NCI-H2081 treated with DMSO at 0.1 percent for 48 hours (cell line): Measurements from ENCODE around the gene CCDC142.

Experiments used
- DNase-seq: peaks from one replicate; lab custom pipeline; 2025; lab: John Stamatoyannopoulos, UW

CCDC142 gene, protein sequence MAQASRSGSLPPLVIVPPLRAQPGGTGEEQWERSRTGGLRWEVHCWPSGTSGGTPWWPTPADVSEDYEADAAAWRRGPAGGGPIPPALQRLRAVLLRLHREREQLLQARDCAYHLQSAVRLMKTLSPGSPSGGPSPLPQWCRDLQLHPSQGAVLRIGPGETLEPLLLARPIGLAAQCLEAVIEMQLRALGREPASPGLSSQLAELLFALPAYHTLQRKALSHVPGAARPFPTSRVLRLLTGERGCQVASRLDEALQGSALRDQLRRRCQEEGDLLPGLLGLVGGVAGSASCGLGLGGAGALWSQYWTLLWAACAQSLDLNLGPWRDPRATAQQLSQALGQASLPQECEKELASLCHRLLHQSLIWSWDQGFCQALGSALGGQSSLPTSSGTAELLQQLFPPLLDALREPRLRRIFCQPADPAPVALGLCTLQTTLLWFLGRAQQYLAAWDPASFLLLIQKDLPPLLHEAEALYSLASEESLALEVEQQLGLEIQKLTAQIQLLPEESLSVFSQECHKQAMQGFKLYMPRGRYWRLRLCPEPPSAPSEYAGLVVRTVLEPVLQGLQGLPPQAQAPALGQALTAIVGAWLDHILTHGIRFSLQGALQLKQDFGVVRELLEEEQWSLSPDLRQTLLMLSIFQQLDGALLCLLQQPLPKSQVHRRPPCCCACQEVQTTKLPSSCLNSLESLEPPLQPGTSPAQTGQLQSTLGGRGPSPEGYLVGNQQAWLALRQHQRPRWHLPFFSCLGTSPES

DNA sequence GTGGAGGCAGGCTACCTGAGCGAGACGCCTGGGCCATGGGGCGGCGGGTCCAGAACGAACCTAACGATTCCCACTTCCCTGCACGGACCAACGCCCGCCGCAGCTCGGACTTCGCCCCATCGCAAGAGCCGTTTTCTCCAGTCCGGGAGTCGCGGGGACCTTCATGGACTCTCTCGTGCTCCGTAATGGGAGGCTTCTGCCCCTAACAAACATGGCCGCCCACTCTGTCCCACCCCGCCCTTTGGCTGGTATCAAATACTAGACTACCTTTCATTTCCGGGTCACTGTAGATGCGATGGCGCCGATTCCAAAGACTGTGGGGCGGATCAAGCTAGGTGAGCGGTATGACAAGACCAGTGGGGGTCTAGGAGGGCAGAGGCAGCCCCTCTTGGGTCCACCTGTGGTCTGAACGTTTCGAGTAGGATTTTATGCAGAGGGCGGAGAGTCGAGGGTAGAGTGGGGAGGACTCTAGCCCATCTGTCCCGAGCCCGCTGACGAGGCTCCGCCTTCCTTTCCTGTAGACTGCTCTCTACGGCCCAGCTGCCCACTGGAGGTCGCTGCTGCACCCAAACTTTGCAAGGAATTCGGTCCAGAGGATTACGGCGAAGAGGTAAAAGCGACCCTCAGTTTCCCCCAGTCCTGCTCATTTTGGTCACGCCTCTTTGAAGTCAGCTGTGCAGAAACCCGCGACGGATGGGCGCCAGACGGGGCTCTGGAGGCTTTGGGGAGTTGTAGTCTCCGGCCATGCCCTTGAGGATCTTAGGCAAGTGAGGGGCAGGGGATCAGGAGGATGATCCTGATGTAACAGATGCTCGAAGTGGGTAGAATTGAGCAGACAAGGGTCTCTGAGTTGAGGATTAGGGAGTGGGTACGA lies at the start of gene CCDC142, which contains the start of gene TTC31:
CCDC142 (minus strand) TSS at position 198 of the 874 bp plus-strand sequence; CDS start at position 37, 161 bp downstream.
TTC31 (plus strand) TSS at position 281 of the 874 bp plus-strand sequence; CDS start at position 296, 15 bp downstream.
- DNase-seq, result peak; percentile 83

DNA sequence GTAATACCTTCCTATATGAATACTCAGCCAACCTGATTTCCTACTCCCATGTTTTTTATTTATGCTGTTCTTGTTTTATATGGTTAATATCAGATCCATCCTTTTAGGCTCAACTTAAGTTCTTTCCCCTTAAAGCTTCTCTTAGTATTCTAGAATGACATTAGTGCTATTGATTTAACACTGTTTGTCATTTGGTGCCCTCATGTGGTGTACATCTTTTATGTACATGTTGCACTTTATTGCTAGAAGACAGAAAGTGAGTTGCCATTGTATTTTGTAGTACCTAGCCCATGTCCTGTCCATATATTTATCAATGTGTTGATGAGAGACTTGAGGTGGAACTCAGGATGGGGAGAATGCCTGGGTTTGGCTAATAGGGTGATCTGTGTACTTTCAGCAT lies 49.4 kb upstream of the CCDC142 start:
- no peak for DNase-seq

DNA sequence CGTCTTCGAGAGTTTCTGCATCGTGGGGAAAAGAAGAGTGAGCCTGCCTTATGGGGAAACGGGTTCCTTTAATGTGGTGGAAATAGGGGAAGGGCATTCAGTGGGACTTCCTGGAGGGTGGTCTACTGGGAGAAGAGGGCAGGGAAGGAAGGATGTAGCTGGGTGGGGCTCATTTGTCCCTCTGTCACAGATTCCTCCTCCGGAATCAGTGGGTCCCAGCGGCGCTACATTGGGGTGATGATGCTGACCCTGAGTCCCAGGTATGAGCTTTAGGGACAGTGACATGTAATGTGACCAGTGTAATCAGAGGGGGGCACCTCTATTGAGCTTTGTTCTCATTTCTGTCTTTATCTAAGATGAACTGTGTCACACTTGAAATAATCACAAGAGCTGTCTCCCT lies 48.9 kb upstream of the CCDC142 start:
- no peak for DNase-seq

DNA sequence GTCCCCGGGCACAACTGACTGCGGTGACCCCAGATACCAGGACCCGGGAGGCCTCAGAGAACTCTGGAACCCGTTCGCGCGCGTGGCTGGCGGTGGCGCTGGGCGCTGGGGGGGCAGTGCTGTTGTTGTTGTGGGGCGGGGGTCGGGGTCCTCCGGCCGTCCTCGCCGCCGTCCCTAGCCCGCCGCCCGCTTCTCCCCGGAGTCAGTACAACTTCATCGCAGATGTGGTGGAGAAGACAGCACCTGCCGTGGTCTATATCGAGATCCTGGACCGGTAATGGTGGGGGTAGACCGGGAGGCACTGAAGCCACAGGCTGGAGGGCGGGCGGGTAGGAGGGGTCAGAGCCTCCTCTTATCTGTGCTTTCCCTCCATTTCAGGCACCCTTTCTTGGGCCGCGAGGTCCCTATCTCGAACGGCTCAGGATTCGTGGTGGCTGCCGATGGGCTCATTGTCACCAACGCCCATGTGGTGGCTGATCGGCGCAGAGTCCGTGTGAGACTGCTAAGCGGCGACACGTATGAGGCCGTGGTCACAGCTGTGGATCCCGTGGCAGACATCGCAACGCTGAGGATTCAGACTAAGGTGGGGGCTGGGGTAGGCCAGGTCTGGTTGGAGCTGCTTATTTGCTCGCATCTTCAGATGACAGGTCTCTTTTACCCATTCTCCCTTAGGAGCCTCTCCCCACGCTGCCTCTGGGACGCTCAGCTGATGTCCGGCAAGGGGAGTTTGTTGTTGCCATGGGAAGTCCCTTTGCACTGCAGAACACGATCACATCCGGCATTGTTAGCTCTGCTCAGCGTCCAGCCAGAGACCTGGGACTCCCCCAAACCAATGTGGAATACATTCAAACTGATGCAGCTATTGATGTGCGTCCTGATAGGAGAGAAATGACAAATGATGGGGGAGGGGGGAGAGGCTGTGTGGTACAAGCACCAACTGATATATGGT lies 47.7 kb upstream of the CCDC142 start:
- no peak for DNase-seq

DNA sequence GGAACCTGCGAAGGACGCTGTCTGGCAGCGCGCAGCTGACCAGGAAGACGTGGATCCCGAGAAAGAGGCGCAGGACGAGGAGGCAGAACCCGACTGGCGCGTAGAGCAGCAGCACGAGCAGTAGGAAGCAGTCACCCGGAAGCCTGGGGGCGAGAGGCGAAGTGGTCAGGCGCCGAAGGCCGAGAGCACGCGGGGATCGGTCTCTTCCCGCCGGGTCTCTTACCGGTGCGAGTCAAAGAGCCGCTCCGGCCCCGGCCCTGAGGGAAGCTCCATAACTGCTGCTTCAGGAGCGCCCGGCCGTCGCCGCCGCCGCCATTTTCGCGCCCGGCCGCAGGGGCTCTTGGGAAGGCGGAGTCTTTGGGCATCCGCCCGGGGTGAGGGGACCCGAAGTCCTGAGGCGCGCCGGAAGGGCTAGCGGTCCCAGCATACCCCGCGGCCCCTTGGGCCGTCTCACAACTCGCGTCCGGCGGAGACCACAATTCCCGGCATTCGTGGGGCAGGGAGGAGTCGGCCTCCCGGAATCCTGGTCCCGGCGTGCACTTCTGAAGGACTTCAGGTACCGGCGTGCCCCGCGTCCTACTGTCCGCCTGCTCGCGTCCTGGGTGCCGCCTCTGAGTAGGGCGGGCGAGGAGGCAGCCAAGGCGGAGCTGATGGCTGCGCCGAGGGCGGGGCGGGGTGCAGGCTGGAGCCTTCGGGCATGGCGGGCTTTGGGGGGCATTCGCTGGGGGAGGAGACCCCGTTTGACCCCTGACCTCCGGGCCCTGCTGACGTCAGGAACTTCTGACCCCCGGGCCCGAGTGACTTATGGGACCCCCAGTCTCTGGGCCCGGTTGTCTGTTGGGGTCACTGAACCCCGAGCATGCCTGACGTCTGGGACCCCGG lies 46.8 kb upstream of the CCDC142 start, which contains the start of the genes AUP1 and HTRA2:
AUP1 (minus strand) TSS at position 350 of the 882 bp plus-strand sequence; CDS start at position 273, 77 bp downstream.
HTRA2 (plus strand) TSS at position 577 of the 882 bp plus-strand sequence; CDS start at position 651, 74 bp downstream.
- peak; percentile 94 for DNase-seq

DNA sequence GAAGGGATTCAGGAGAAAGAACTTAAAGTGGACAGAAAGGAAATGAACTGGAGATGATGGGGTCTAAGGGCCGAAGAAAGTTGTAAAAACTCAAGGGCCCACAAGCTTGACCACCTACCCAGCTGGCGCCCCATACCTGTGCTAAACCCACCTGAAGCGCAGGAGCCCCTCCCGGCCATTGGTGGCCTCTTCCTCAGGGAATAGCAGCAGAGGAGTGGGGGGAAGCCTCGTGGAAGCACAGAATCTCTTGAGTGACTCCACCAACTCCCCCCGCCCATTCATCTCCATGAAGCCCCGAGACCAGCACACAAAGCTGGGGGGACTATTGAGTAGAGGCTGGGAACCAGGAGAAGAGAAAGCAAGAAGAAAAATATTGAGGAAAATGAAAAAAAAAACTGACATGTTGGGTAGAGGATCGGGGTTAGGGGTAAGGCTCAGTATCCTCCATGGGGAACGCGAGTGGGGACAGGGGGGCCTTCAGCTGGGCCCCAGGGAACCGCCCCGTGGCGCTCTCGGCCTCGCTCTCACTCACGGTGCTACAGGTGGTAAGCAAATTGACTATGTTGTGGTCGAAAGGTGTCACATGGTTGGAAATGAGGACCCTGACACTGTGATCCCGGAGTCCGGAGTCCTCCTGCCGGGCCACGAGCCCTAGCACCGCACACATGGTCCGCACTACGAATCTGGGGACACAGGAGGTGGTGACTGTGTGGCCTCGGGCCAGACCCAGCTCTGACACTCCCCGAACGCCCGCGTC lies 46.0 kb upstream of the CCDC142 start:
- DNase-seq, result no peak

DNA sequence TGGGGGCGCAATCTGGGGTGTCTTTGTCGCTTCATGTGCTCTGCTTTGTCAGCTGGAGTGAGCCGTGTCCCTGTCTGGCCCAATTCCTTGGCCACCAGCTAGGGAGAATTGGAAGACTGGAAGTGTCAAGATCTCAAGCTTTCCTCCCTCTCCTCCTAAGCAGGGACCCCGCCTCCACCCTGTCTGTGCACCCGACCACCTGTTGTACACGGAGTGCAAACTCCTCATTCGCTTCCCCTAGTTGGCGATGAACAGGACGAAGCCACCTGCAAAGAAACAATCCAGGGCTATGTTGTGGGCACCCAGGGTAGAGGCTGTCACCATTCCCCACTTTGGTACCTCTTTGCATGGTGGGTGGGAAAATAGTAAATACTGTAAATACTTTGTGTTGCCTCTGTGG lies 44.9 kb upstream of the CCDC142 start:
- no peak for DNase-seq

DNA sequence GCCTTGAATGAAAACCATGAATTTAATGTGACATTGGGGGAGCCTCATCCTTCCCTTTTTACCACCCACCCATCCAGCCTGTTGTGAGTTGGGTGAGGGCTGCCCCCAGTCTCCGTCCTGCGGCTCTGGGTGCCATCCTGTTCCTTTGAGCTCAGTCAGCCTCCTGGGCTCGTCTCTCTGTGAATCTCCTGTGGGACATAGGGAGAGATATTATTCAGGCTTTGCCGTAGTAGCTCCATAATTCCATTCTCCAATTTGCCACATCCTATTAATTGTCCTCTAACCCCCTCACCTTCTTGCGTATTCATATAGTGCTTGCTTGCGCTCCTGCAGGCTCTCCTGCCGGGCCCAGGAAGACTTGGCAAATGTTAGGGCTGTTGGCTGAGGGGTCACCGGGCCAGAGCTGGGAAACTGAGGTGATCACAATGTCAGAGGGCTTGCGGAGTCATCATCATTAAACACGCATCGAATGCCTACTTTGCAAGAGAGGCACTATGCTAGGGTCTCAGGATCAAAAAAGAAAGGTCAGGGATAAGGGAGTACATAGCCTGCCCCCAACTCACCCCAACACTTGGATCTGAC lies 43.9 kb upstream of the CCDC142 start:
- DNase-seq, result no peak

DNA sequence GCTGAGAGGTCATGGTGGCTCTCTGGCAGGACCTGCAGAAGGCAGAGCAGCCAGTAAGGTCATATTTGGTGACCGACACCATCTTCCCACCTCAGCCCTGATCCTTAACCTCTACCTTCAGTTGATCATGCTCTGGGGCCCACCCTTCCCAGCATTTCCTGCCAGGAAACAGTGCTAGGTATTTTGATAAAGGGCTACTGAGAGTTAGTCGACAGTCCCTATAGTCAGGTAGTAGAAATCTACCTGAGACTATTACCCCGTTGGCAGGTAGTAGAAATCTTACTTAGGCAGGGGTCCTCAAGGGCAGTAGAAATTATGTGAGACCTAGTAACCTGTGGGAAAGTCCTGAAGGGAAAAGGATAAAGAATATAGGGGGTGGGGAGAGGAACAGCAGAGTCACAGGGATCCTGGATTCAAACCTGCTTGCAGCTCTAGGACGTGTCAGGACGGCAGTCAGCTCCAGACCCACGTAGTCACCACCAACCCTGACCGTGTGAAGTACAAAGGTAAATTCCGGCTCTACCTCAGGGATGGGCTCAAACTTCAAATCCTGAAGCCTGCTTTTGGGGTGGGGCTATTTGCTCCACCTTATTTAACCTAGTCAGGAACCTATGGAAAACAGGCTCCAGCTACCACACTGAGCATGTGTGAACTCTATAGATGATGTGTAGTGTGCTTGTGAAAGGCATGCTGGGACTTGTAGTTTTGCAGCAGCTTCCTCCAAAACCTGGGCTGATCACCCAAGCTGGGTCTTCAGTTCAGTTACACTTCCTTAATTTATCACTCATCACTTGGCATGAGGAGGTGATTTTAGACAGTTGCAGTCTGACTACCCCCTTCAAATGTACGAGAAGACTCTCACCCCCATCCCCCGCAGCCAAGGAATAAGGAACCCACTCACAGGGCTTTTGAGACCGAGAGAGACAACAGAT lies 43.2 kb upstream of the CCDC142 start, which contains the start of gene DQX1:
DQX1 (minus strand) TSS at position 515 of the 932 bp plus-strand sequence; CDS start at position 13, 502 bp downstream.
- no peak for DNase-seq

DNA sequence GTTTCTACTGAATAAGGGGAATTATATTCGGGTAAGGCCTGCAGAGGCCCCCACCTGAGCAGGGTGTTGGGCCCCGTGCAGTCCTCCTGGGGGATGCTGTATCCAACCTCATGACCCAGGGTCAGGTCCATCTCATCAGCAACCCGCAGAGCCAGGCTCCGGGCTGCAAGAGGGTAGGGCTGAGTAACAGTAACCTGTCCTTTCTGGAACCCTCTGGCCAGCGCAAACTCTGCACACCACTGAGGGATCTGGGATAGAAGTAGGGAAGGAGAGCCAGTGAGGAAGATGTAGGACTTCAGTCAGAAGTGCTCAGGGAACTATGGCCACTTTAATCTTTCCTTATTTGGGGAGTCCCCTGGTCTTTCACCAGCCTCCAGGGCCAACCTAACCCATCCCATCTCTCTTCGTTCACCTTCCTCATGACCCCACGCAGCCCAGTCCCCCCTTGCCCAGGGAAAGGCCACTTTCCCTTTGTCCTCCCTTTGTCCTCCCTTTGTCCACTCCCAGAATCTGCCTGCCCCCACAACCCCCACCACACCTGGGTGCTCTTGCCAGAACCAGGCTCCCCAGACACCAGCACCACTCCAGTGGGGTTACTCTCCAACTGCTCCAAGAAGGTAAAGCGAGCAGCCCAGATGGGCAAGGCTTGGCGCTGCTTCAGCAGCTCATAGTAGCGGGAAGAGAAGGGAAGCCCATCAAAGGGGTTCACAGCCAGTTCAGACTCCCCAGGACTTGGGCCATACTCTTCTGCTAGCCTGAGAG lies 42.3 kb upstream of the CCDC142 start:
- DNase-seq, result no peak

DNA sequence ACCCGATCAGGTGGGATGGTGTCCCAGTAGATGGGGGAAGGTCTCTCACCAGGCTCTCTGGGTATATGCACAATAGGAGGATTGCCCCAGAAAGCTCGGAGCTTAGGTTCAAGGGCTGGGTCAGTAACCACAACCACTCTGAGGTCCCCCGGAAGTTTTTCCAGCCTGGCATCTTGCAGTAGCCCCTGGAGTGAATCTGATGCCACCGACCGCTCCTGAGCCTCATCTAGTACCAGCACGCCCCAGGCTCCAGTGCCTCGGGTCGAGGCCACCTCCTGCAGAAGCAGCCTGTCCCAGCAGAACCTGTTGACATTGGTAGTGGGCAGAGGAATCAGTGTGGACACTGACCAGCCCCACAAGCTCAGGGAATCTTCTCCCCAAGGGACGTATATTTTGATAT lies 41.2 kb upstream of the CCDC142 start:
- no peak for DNase-seq

DNA sequence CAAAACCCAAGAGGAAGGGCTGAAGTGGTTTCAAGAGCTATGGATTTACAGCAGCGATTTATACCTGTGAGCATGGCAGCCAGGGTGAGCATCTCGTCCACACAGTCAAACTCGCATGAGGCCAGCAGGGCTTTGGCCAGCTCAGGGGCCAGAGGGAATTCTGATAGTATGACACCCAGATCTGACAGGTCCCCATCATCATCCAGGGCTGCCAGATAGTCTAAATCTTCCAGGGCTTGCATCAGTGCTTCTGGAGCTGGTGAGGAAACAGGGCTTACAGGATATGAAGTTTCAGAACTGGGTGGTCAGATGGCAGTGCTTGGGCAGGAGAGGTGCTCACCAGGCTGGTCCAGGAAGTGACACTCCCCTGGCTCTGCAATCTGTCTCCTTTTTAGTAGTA lies 39.7 kb upstream of the CCDC142 start:
- no peak for DNase-seq

DNA sequence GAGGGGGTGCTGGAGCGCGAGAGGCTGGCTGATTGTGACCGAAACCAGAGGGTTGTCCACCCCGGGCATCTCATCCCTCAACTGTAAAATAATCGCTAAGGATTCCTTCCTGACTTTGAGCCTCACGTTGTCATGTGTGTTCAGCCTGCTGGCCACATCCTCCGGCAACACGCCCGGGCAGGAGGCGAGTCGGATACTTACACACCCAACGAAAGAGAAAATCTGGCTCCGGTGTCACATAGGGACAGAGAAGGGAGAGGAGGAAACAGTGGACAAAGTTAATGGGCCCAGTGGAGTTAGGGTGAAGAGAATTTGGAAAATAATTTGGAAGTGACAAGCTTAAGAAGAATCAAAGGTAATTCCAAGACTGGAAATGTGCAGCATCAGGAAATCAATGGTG lies 33.9 kb upstream of the CCDC142 start:
- DNase-seq, result no peak

DNA sequence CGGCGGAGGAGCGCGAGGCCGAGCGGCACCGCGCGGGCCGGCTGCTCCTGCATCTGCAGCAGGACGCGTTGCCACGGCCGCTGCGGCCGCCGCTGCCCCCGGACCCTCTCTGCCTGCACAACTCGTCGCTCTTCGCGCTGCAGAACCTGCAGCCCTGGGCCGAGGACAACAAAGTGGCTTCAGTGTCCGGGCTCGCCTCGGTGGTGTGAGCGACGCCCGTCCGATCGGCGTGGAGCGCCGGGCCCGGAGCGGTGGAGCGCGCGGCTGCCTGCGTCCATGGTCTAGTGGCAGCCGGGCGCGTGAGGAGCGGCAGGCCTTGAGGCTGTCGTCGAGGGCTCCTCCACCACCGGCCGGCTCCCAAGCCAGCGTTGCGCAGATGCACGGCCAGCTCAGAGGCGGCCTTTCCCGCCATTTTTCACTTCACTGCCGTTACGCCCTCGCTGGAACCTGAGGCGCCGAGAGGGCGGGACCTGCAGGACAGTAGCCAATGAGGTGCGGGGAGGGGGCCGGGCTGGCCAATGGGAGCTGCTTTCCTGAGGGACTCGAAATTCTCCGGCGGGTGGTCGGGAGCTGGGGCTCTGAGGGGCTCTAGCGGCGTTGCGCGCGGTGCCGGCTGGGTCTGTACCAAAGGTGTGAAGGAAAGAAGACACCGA lies 33.3 kb upstream of the CCDC142 start:
- no peak for DNase-seq

DNA sequence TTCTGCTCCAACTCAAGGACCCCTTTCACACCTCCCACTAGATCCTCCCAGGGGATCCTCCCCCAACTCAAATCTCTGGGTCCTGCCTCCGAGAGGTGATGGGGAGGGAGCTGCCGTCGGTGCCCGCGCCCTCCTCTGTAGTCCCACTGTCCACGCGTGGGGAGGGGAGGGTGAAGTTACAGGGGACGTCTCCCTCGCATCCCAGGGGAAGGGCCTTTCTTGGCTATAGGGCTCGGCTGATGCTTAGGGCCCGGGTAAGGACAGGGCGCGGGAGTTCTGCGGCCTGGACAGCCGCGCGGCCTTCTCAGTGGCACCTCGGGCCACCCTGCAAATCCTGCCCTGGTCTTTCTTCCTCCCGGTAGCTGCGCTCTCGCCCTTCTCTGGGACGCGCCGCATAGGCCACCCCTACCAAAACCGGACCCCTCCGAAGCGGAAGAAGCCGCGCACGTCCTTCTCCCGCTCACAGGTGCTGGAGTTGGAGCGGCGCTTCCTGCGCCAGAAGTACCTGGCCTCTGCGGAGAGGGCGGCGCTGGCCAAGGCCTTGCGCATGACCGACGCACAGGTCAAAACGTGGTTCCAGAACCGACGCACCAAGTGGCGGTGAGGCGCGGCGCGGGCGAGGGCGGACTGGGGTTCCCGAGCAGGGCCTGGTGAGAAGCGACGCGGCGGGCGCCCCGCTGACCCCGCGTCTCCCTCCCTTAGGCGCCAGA lies 32.6 kb upstream of the CCDC142 start:
- no peak for DNase-seq
